WERI-Rb-1 (cell line): Measurements from ENCODE around the gene FBXL3.

ENCODE experiments used
- DNase-seq: peaks from one replicate; pipeline ENCODE4 v3.0.0-alpha.2; 2020
- H3K27ac ChIP-seq: fragments of 250-450 bp; sonication (Bioruptor Pico); 2 replicates; pipeline ENCODE4 v1.5.1; 2020; ENCODE audit warnings: mild to moderate bottlenecking, moderate library complexity
- H3K27me3 ChIP-seq: fragments of 250-450 bp; sonication (Bioruptor Pico); 2 replicates; pipeline ENCODE4 v1.5.1; 2021; ENCODE audit warnings: mild to moderate bottlenecking, low read depth, moderate library complexity; ENCODE audit not compliant: insufficient read depth, severe bottlenecking
- H3K36me3 ChIP-seq: fragments of 250-450 bp; sonication (Bioruptor Pico); 2 replicates; pipeline ENCODE4 v1.5.1; 2020; ENCODE audit warnings: mild to moderate bottlenecking, moderate library complexity
- H3K4me3 ChIP-seq: 2 replicates; pipeline ENCODE4 v1.5.1; 2011; ENCODE audit warnings: low read depth, mild to moderate bottlenecking, control low read depth, low read length
- H3K9me3 ChIP-seq: fragments of 250-450 bp; sonication (Bioruptor Pico); 2 replicates; pipeline ENCODE4 v1.5.1; 2021; ENCODE audit warnings: mild to moderate bottlenecking, moderate library complexity; ENCODE audit not compliant: severe bottlenecking
- TF ChIP-seq, protein P1 (sequence below): IDR thresholded peaks from 2 replicates; pipeline ENCODE4 v1.5.1; 2011; ENCODE audit warnings: low read depth, mild to moderate bottlenecking, control low read depth, inconsistent platforms, low read length

Gene FBXL3, protein sequence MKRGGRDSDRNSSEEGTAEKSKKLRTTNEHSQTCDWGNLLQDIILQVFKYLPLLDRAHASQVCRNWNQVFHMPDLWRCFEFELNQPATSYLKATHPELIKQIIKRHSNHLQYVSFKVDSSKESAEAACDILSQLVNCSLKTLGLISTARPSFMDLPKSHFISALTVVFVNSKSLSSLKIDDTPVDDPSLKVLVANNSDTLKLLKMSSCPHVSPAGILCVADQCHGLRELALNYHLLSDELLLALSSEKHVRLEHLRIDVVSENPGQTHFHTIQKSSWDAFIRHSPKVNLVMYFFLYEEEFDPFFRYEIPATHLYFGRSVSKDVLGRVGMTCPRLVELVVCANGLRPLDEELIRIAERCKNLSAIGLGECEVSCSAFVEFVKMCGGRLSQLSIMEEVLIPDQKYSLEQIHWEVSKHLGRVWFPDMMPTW

DNA sequence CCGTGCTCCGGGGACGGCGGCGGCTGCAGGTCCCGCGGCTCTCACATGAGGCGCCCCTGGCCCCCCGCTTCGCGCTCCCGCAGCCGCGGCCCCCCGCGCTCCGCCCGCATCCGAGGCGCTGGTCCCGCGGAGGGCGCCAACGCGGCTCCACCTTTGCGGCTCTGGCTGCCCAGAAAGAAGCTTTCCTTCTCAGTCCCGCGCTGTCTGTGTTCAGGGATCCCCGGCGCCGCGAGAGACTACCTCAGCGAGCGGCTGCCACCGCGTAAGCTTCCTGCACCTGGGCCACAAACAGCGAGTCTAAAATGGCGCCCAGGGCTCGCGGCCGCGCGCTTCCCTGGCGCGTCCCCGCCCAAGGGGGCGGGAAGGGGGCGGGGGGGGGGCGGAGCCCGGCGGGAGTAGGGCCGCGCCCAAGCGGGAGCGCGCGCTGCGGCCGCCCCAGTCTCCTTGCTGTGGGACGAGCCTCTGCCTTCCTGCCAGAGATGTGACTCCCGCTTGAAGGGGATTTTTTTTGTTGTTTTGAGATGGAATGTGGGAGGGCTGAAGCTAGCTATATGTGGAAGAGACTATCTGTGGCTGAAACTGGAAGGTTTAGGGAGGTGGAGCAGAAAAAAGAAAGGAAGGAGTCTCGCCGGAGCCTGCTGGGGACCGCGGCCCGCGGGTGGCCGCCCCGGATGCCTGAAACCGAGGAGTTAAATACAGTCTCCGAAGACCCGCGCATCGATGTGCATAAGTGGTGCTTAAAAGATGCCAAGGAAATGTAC is at the start of gene FBXL3:
TSS of gene FBXL3 (minus strand) at position 299 of the 761 bp plus-strand sequence. CDS start 5,299 bp downstream, outside the sequence.
- Histone ChIP-seq H3K27ac (peak within 1 kb of the TSS; percentile 95), H3K4me3 (peak within 1 kb of the TSS; percentile 76), H3K9me3 (no peaks in the 10 kb centered on the region), H3K27me3 (no peaks in the 10 kb centered on the region), H3K36me3 (no peaks in the 10 kb centered on the region)
- TF ChIP-seq, protein P1, sequence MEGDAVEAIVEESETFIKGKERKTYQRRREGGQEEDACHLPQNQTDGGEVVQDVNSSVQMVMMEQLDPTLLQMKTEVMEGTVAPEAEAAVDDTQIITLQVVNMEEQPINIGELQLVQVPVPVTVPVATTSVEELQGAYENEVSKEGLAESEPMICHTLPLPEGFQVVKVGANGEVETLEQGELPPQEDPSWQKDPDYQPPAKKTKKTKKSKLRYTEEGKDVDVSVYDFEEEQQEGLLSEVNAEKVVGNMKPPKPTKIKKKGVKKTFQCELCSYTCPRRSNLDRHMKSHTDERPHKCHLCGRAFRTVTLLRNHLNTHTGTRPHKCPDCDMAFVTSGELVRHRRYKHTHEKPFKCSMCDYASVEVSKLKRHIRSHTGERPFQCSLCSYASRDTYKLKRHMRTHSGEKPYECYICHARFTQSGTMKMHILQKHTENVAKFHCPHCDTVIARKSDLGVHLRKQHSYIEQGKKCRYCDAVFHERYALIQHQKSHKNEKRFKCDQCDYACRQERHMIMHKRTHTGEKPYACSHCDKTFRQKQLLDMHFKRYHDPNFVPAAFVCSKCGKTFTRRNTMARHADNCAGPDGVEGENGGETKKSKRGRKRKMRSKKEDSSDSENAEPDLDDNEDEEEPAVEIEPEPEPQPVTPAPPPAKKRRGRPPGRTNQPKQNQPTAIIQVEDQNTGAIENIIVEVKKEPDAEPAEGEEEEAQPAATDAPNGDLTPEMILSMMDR, result no peak
- DNase-seq, result peak; percentile 64

DNA sequence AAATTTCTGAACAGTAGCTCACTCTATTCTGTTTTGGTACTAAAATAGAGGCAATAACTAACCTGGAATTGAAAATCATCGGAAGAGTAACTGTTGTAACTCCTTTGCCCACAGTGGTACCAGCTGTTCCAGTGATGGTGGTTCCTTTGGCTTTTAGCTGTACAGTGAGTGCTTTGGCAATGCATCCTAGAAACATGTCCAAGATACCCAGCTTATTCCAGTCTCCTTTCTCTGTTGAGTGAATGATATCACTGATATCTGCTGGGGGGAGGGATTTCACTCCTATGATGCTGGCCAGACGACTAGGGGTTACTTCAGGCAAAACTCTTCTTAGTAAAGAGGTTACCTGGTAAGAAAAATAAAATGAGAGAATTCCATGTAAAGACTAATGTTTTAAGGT is 40.6 kb upstream of the FBXL3 start:
- Histone ChIP-seq H3K27me3 (no peaks in the 10 kb centered on the region), H3K36me3 (0 out of 2 replicates have a peak, but pooled peaks cover 3% of the 10 kb centered on the region), H3K27ac (no peak overlapping the region), H3K4me3 (no peak overlapping the region), H3K9me3 (no peaks in the 10 kb centered on the region)
- DNase-seq, result no peak
- TF ChIP-seq, protein P1, result no peak

DNA sequence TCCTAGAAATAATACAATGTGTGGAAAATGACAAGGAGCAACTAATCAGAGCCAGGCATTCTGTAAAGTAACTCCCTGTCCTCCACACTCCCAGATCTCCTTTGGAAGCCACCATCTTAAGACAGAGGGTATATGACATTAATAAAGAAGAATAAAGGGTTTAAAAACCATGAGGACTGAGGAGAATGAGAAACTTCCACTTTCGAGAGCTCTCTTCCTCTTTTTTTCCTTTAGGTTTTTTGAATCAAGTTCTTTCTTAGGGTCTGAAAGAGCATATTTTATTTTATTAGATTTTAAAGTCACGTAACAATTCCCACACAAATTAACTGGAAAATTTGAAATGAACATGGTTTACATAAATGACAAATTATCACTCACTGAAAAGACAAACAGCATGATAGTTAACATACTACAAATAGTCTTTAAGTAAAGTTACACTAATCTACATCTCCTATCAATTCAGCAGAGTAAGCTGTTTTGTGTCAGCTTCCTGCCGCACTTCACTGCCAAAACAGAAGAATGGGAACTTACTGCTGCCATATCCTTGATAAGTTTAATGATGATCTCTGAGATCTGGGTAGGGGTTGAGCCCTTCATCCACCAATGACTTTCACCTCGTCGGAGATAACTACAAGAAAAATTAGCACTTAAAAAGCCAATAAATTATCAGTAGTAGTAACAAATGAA is 38.6 kb upstream of the FBXL3 start:
- Histone ChIP-seq H3K27ac (no peak overlapping the region), H3K36me3 (0 out of 2 replicates have a peak, but pooled peaks cover 3% of the 10 kb centered on the region)
- DNase-seq, result no peak

DNA sequence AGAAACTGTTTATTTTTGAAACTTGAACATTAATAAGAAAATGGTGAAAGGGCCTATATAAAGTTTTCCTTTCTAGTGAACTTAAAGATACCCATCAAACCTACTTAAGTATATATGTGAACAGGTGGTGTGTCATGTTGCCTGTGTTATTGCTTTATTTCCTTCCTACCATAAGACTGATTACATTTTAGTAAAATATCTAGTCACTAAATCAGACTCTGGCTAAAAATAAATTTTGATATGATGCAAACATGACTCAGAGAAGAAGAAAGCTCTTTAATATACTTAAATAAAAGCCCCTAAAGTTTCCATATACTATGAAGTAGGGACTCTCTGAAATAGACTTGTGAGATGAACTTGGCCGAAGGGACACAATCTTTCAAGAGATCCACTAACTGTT is 35.1 kb upstream of the FBXL3 start:
- no peaks in the 10 kb centered on the region for H3K36me3 ChIP-seq
- H3K27me3 ChIP-seq, result no peaks in the 10 kb centered on the region
- DNase-seq, result no peak
- TF ChIP-seq, protein P1, result no peak
- no peaks in the 10 kb centered on the region for H3K9me3 ChIP-seq
- no peak overlapping the region for H3K27ac ChIP-seq
- H3K4me3 ChIP-seq, result no peak overlapping the region

More for the DNA sequence above, 38.6 kb upstream of the FBXL3 start:
- Histone ChIP-seq H3K27me3 (no peaks in the 10 kb centered on the region), H3K9me3 (no peaks in the 10 kb centered on the region), H3K4me3 (no peak overlapping the region)
- TF ChIP-seq, protein P1, result no peak

DNA sequence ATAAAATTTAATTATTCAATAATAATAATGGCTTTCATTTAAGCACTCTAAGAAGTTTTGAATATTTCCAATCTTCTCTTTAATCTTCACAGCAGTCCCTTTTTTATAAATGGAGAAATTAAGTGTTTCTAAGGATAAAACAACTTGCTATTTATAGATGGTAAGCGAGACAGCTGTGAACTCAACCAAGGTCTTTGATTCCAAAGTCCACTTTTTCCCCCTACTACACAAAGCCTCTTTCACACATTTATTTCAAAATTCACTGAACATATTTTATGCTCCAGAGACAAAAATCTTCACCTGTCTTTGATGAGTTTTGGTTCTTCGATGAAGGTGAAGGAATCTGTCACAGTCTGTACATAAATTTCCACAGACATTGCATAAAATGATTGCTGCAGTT is 34.4 kb upstream of the FBXL3 start:
- TF ChIP-seq, protein P1, result no peak
- H3K36me3 ChIP-seq, result no peaks in the 10 kb centered on the region; the same call in 1 of the 2 replicates

More for the DNA sequence above, 34.4 kb upstream of the FBXL3 start:
- H3K27me3 ChIP-seq, result no peaks in the 10 kb centered on the region
- H3K9me3 ChIP-seq, result no peaks in the 10 kb centered on the region
- DNase-seq, result no peak
- no peak overlapping the region for H3K4me3 ChIP-seq
- H3K27ac ChIP-seq, result no peak overlapping the region
